HG03097 (cell line): Measurements from ENCODE around the gene MSI2.

Source experiments
- ATAC-seq: cut with Tn5 transposase; IDR thresholded peaks from one replicate; pipeline ENCODE4 v1.9.1; 2021; ENCODE audit not compliant: unreplicated experiment, low FRiP score

The MSI2 gene

DNA sequence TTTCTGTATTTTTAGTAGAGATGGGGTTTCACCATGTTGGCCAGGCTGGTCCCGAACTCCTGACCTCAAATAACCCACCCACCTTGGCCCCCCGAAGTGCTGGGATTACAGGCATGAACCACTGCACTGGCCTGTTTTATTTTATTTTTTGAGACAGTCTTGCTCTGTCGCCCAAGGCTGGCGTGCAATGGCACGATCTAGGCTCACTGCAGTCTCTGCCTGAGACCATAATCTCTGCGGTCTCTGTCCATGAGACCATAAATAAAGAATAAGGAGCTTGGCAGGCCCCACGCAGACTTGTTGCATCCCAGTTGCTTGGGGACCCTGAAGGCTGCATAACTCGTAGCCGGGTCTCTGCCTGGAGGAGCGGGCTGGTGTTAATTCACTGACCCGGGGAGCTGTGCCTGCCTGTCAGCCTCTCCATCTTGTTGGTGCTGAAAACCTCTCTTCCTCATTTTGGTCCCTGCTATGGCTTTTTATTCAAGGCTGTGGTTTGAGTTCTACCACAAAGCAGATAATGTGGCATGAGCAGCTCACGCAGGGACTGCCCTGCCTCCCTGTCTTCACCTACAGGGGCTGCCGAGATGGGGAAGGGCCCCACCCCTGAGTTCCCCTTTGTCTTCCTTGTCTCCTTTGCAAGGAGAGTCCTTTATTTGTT is 82.1 kb downstream of the MSI2 start:
- no peak for ATAC-seq

DNA sequence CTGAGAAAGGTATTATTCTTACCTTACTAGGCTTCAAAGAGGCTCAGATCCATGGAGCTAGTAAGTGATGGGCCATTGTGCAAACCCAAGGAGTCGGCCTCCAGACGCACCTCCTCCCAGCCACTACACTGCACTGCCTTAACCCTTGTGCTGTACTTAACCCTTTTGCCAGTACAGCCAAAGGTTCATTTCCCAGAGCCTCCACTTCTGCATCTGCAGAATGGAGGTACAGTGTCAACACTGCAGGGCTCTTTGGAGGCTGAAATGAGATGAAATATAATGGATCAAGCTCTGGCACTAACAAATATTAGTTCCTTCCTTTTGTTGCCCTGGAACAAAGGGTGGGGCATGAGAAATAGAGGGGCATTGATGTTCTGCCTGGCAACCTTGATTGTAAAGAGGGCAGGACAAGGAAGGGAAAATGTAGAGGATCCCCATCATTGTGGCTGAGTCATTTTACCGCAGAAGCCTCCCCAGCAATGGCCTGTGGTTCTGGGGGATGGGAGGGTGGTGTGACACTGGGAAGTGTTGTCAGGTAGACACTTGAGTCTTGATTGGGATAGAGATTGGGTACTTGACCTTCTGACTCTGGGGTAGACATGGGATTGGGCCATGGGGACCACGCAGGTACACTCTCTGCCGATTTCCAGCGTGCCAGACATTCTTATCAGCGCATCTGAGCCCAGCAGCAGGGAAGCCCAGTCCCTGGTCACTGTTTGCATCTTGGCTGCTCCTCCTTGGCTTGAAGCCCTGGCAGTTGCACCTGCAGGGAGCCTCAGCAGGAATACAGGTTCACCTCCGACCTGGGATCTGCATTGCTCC is 84.0 kb downstream of the MSI2 start:
- no peak for ATAC-seq

GRCh38 chr17:57341611-57342540 is 85.6 kb downstream of the MSI2 start:
- no peak for ATAC-seq

DNA sequence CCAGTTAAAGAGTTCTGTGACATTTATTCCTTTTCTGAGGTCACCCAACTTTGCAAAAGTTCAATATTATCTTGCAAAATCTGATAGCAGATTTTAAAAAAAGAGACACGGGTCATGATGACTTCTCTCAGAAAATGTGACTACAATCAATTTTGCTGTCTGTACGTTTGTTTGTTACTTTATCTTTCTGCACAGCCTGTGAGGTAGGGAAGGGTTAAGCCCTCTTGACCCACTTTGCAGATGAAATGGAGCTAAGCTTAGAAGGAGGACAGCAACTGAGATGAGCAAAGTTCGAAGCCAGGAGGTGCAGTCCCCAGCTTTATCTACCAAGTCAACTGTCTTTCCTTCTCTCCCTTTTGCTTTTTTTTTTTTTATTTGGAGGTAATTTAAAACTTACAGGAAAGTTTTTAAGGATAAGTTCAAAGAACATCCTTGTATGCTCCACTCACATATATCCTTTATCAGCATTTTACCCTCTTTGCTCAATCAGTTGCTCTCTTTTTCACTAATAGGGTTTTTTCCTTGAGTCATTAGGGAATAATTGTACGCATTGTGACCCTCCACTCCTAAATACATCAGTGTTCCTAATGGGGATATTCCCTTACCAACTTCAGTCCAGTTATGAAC is 86.8 kb downstream of the MSI2 start:
- ATAC-seq: no peak

DNA sequence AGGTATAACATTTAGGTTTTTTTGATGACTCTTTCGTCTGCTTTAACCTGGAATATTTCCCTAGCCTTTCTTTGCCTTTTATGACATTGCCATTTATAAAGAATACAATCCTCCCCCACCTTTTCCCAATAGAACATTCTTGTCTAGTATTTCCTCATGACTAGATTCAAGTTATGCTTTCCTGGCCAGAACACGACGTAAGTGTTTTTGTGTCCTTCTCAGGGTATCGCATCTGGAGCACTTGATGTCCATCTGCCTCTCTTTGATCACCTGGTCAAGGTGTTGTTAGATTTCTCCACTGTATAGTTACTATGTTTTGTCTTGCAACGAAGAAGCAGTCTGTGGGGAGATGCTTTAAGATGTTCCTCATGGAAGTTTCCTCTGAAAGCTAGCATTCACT is 87.4 kb downstream of the MSI2 start:
- ATAC-seq: no peak

DNA sequence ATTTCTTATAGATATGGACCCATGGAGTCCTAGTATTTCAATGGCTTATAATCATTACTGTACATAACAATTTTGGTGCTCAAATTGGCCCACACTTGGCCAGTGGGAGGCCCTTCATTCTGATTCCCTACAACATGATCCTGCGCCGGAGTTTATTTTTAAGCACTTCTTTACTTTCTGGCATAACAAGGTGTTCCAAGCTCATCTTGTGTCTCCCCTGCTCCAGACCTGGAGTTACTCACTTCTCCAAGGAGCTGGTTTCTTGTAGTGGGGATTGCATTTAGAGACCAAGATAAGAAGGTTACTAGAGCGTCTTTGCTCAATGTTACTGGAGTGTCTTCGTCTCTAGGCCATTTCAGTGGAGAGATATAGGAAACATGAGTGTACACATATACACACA is 87.9 kb downstream of the MSI2 start:
- ATAC-seq: no peak

DNA sequence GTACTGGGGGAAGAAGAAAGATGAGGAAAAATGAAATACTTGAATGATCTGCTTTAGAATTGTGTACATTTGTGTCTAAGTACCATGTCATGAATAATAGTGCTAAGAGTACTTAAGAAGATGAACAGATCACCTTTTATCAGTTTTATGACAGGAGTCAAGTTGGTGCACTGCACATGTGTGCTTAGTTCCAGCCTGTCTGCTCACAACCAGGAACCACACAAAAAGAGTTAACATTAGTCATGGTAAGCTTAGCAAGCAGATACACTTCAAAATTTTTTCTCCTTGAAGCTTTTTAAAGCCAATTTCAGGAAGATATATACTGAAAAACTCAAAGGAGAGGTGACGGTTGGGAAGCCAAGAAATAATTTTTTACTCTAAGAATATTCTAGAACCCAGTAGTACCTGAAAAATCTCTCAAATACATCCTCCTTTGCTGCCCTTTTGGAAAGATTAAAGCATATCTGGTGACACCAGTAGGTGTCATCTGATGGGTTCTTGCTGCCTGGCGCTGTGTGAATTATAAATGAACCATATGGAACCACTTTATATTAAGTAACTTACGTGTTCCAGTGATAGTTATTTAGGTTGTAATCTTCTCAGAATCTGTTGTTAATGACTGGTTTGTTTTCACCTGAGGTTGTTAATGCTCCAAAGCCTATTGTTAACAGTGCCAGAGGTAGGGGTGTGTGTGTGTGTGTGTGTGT is 93.4 kb downstream of the MSI2 start:
- no peak for ATAC-seq

- no peak for ATAC-seq
These were observed 93.9 kb downstream of the MSI2 start for GRCh38 chr17:57350266-57350665.

DNA sequence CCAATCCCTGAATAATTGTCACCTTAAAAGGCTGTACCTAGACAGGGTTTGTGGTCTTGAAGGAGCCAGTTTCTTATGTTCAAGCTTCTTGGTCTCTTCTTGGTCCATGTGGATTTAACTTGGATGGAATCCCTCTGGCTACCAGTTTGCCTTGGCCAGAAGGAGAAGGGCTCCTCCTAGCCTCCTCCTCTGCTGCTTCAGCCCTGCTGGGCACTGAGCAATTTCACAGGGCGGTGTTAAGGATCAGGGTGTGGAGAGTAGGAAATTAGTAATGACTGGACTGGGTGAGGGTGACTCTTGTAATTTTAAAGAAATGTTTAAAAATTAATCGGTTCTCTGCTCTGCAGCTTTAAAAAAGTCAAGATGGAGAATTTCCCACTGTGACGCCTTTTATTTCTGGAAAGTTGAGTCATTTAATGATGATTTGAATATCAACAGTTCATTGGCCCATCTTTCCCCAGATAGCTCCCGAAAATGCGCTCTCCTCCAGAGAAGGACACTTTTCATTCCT is 96.4 kb downstream of the MSI2 start:
- no peak for ATAC-seq

- ATAC-seq: no peak
These were observed 98.3 kb downstream of the MSI2 start for GRCh38 chr17:57354673-57355072.

- ATAC-seq: no peak
These were observed 99.0 kb downstream of the MSI2 start for GRCh38 chr17:57355090-57355859.

DNA sequence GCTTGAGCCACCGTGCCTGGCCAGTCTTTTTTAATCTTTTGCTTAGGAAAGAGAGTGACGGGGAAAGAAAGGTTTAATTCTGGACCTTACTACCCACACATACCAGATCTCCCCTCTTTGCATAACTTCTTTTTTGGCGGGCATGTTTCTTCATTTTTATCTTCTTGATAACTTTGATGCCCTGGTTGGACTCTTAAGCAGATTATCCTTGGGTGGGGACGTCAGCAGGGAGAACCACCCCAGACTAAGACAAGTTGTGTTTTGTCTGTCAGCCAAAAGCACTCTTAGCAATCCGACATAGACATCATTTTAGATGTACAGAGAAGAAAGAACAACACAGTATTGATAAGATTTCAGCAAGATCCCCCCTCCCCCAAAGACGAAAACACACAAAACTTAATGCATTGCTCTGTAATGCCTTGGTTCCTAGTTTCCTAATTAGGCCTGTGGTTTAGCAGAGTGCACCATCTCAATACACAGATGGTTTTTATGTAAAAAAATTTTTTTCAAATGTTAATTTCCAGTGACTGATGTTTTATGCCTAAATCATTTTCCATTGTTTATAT is 99.9 kb downstream of the MSI2 start:
- no peak for ATAC-seq

GRCh38 chr17:57356719-57357391 is 100.5 kb downstream of the MSI2 start:
- ATAC-seq: peak; percentile 28

DNA sequence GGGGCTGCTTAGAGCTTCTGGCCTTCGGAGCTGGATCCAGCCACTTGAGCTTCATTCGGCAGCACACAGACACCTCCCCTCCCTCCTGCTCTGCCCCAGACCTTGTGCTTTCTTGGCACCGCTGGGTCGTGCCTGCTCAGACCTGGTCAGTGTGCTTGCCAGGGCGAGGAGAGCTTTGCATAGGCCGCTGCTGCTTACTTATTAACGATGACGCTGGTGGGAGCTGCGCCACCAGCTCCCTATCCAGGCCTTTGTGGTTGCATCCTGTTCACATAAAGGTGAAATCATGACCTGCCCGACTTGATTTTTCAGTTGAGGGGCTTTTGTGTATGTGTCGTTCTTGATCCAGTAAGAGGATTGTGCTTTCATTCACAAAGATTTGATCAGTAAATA is 101.1 kb downstream of the MSI2 start:
- peak; percentile 59 for ATAC-seq

DNA sequence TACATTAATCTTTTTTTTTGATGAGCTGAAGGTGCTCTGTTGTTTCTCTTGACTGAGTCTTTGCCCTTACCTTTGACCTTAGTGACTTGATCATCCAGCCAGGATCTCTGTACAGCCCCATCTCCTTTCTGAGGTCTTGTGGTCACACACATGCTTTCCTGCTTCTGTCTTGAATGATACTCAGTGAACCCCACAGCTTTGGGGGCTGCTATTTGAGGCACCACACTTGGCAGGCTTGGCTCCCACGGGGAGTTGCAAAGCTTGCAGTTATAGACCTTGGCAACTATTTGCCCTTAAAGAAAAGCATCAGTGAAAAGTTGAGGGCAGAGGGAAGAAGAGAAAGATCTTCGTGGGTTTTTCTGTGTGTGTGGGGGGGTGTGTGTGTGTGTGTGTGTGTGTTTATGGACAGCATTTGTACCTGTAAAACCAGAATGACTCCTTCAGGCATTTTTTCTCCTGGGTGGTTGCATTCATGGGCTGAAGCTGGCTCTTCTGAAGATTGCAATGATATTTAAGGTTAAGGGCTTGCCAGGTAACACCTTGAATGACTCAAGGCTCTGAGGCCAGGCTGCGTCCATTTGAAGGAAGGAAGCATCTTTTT is 101.6 kb downstream of the MSI2 start:
- peak; percentile 45 for ATAC-seq

GRCh38 chr17:57360266-57360665 is 103.9 kb downstream of the MSI2 start:
- no peak for ATAC-seq

DNA sequence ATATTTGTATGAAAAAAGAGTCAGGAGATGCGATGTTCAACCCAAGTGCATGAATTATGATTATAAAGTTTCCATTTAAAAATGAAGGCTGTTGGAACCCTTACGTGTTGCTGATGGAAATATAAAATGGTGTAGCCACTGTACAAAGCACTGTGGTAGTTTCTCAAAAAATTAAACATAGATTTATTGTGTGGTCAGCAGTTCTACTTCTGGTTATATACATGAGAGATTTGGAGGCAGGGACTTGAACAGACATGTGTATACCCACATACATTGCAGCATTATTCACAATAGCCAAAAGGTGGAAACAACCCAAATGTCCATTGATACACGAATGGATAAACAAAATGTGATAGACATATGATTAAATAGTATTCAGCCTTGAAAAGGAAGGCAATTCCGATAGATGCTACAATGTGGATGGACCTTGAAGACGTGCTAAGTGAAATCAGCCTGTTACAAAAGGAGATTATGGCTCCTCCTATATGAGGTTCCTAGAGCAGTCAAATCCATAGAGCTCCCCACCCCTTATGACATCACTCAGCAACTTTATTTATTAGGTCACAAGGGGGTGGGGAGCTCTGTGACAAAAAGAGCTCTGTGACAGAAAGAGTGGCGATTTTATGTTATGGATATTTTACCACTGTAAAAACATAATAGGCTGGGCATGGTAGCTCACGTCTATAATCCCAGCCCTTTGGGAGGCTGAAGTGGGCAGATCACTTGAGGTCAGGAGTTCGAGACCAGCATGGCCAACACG is 106.7 kb downstream of the MSI2 start:
- ATAC-seq: no peak
